ENCODE results near the gene DGKH.
"Not testable (repeated sequence)": the region's sequence is repeated elsewhere in the genome, so short reads cannot be mapped to it uniquely, and the experiment has no call there.

The DGKH gene

DNA sequence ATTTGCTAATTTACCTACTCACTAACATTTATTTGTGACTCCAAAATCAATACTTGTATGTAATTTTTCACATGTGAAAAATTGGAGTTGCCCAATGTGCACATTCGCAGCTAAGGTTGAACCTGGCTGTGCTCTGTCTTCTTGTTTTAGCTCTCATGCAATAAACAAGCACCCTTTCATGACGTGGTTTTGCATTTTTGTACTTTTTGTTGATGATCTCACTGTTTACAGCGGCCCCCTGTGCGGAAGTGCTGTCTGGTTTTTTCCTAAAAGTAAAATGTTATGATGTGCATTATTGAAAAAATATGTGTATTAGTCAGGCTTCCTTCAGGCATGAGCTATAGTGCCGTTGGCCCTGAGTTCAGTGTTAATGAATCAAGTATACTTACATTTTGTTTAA, 18.1 kb downstream of the DGKH start:
- TF ChIP-seq, protein P1, sequence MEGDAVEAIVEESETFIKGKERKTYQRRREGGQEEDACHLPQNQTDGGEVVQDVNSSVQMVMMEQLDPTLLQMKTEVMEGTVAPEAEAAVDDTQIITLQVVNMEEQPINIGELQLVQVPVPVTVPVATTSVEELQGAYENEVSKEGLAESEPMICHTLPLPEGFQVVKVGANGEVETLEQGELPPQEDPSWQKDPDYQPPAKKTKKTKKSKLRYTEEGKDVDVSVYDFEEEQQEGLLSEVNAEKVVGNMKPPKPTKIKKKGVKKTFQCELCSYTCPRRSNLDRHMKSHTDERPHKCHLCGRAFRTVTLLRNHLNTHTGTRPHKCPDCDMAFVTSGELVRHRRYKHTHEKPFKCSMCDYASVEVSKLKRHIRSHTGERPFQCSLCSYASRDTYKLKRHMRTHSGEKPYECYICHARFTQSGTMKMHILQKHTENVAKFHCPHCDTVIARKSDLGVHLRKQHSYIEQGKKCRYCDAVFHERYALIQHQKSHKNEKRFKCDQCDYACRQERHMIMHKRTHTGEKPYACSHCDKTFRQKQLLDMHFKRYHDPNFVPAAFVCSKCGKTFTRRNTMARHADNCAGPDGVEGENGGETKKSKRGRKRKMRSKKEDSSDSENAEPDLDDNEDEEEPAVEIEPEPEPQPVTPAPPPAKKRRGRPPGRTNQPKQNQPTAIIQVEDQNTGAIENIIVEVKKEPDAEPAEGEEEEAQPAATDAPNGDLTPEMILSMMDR (IDR thresholded peaks at IDR 0.05; ENCODE audit: low read length) = no peak
- TF ChIP-seq EZH2 (optimal IDR thresholded peaks at IDR 0.05; ENCODE audit: low read depth, low read length) (no peak), EZH2phosphoT487 (IDR thresholded peaks at IDR 0.05; ENCODE audit: low read length) (no peak)
- Histone ChIP-seq H3K4me3 (ENCODE audit: low read length) (no peak overlapping the region), H2AFZ (ENCODE audit: low read length) (no peak overlapping the region), H3K9me3 (replicated peaks; ENCODE audit: insufficient read depth, low read length) (no peaks in the 10 kb centered on the region), H3F3A (ENCODE audit: insufficient read depth, low read length) (no peaks in the 10 kb centered on the region), H3K27me3 (replicated peaks; ENCODE audit: insufficient read depth, low read length) (no peaks in the 10 kb centered on the region), H3K27ac (ENCODE audit: low read length) (no peak overlapping the region), H3K4me2 (ENCODE audit: low read depth, low read length) (no peak overlapping the region), H3K9me2 (replicated peaks; ENCODE audit: insufficient read depth, low read length) (no peaks in the 10 kb centered on the region), H3K79me2 (ENCODE audit: low read length) (no peaks in the 10 kb centered on the region), H3K36me3 (replicated peaks; ENCODE audit: insufficient read depth, low read length) (no peaks in the 10 kb centered on the region), H3K4me1 (ENCODE audit: low read length) (no peaks in the 10 kb centered on the region), H4K20me1 (ENCODE audit: insufficient read depth, low read length) (no peaks in the 10 kb centered on the region), H3K9ac (ENCODE audit: low read length) (no peak overlapping the region)
- DNase-seq = no peak

DNA sequence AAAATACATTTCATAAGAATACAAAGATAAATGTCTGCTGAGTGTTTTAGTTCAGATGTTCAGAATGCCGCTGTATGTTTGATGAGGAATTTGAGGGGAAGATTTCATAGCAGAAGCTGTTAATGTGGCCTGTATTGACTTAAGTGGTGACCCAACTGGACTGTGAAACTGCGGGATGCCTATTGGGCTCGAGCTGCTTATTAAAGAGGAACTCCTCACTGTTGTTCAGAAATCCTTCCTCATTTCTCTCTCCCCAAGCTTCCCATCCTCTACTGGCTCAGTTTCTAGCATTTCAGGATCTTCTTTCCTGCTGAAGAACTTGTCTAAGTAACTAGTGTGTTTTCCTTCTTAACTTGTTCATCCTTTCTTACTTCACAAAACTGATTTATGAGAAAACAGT, 20.4 kb downstream of the DGKH start:
- Histone ChIP-seq H3K4me3 (ENCODE audit: low read length) (no peak overlapping the region), H3K79me2 (ENCODE audit: low read length) (no peaks in the 10 kb centered on the region), H3K9me3 (replicated peaks; ENCODE audit: insufficient read depth, low read length) (no peaks in the 10 kb centered on the region), H3K9me2 (replicated peaks; ENCODE audit: insufficient read depth, low read length) (no peaks in the 10 kb centered on the region), H3K36me3 (replicated peaks; ENCODE audit: insufficient read depth, low read length) (no peaks in the 10 kb centered on the region), H3K4me2 (ENCODE audit: low read depth, low read length) (no peak overlapping the region), H3F3A (ENCODE audit: insufficient read depth, low read length) (no peaks in the 10 kb centered on the region), H3K4me1 (ENCODE audit: low read length) (no peaks in the 10 kb centered on the region), H3K9ac (ENCODE audit: low read length) (no peak overlapping the region), H4K20me1 (ENCODE audit: insufficient read depth, low read length) (no peaks in the 10 kb centered on the region), H3K27me3 (replicated peaks; ENCODE audit: insufficient read depth, low read length) (no peaks in the 10 kb centered on the region), H2AFZ (ENCODE audit: low read length) (no peak overlapping the region), H3K27ac (ENCODE audit: low read length) (no peak overlapping the region)
- TF ChIP-seq EZH2phosphoT487 (IDR thresholded peaks at IDR 0.05; ENCODE audit: low read length) = no peak
- TF ChIP-seq, protein P1 (IDR thresholded peaks at IDR 0.05; ENCODE audit: low read length) = no peak
- no peak for TF ChIP-seq EZH2 (optimal IDR thresholded peaks at IDR 0.05; ENCODE audit: low read depth, low read length)
- no peak for DNase-seq

DNA sequence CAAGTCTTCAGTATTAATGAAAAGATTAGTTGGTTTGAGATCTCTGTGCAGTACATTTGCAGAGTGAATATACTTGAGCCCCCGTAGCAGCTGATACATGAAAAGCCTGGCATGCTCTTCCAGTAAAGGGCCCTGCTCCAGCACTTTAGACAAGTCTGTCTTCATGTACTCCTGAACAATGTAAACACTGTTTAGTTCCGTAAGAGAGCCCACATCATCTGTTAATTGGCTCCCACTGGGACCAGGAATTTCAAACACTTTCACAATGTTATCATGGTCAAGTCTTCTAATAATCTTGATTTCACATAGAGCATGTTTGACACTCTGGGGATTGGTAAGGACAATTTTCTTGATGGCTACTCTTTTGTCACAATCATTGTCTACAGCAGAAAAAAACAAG, 22.2 kb downstream of the DGKH start:
- H3K9me2 ChIP-seq (replicated peaks; ENCODE audit: insufficient read depth, low read length); H3K36me3 ChIP-seq (replicated peaks; ENCODE audit: insufficient read depth, low read length); DNase-seq; H2AFZ ChIP-seq (ENCODE audit: low read length); H3K79me2 ChIP-seq (ENCODE audit: low read length); H4K20me1 ChIP-seq (ENCODE audit: insufficient read depth, low read length); H3K4me2 ChIP-seq (ENCODE audit: low read depth, low read length); H3K4me3 ChIP-seq (ENCODE audit: low read length); H3K4me1 ChIP-seq (ENCODE audit: low read length); H3K27ac ChIP-seq (ENCODE audit: low read length); H3K9me3 ChIP-seq (replicated peaks; ENCODE audit: insufficient read depth, low read length); H3K27me3 ChIP-seq (replicated peaks; ENCODE audit: insufficient read depth, low read length); H3K9ac ChIP-seq (ENCODE audit: low read length); H3F3A ChIP-seq (ENCODE audit: insufficient read depth, low read length): not testable (repeated sequence)

DNA sequence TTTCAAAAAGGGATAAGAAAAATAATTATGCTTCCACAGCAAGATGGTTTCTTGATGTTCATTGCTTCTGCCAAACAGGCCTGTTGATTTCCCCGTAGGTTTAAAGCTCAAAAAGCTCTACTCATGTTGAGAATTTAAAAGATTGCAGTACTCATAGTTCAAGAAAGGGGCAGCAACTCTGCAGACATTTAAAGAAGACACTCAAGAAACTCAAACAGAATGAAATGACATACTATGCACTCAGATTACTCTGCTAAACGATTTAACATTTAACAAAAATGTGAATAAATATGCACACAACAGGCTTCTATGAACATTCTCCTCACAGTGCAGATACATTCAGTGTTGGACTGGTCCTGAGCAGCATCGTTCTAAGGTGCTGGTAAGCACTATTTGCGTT, 22.7 kb downstream of the DGKH start:
- H3K79me2 ChIP-seq (ENCODE audit: low read length); H4K20me1 ChIP-seq (ENCODE audit: insufficient read depth, low read length); DNase-seq; H3K9me2 ChIP-seq (replicated peaks; ENCODE audit: insufficient read depth, low read length); H2AFZ ChIP-seq (ENCODE audit: low read length); H3K27ac ChIP-seq (ENCODE audit: low read length); H3K4me1 ChIP-seq (ENCODE audit: low read length); H3K9ac ChIP-seq (ENCODE audit: low read length); H3K36me3 ChIP-seq (replicated peaks; ENCODE audit: insufficient read depth, low read length); H3F3A ChIP-seq (ENCODE audit: insufficient read depth, low read length); H3K4me2 ChIP-seq (ENCODE audit: low read depth, low read length); H3K4me3 ChIP-seq (ENCODE audit: low read length); H3K27me3 ChIP-seq (replicated peaks; ENCODE audit: insufficient read depth, low read length); H3K9me3 ChIP-seq (replicated peaks; ENCODE audit: insufficient read depth, low read length): not testable (repeated sequence)
